ENCODE results near the gene CLHC1.

Gene CLHC1

DNA sequence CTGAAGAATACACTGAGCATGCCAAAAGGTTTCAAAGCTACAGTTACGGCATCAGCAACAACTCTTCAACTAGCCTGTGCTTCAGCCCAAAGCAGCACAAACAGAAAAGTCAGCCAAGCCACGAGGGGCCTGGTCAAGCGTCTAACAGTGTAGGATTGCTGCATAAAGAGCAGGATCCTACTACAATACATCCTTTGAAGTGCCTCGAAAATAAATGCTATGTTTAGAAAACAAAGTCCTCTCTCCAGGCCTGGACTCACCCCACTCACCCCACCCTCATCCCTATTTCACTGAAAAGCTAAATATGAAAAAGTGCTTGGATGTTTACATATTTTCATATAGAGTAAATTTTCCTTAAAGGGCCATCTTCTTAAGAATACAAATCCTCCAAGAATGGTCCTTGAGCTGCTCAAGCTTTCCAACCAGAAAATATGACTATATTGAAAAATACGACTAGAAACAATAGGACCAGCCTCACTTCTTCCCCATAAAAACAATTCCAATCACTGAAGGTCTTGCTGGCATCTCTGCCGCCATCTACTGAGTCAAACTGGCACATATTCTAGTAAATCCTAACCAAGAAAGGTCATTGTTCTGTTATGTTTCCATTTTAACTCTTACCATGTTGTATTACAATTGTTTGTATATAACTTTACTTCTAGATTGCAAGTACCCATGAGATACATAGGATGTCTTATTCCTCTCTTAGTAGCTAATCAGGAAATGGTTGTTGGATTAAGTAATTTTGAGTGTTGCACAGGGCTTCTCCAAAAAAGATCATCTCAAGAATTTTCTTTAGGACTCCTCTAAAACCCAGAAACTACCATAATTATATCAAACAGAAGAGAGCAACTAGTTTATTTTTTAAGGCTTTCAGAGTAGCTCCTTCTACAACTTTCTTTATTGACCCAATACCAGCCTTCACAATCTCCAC, 63.6 kb downstream of the CLHC1 start:
- DNase-seq = no peak

DNA sequence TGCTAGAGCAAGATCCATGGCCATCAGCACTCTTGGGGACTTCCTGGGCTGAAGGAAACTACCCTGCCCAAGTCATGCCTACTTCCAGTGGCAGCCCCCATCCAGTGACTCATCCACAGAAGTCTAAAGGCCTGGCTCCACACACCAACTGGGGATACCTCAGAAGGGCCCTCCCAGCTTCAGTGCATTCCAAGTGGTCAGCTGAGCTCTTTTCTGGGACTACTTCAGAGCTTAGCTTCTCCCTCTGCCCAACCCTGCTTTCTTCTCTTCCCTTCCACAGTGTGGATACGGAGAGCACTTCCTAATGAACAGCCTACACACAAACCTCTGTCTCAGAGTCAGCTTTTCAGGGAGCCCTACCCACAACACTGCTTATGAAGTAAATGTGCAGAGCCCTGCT, 66.5 kb downstream of the CLHC1 start:
- no peak for DNase-seq

- no peak for DNase-seq
These were observed 67.3 kb downstream of the CLHC1 start for GRCh38 chr2:55164534-55165480.

DNA sequence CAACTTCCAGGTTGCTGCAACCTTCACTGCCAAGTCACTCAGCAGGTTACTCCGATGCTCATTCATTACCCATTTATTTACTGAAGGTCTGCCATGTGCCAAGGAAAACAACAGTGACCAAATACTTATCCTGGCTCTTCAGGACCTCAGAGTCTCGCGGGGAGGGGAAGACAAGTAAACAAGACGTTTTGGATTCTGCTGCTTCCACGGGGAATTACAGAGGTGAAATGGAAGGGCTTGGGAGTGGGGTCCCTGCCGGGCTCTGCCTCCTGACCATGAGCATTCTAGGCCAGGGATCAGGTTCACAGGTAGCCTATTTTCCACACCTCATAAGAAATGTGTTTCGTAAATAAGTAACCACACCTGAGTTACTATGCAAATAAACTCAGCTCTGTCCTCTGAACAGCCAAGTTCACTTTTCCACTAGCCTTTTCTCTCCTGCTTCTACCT, 68.1 kb downstream of the CLHC1 start:
- no peak for DNase-seq

DNA sequence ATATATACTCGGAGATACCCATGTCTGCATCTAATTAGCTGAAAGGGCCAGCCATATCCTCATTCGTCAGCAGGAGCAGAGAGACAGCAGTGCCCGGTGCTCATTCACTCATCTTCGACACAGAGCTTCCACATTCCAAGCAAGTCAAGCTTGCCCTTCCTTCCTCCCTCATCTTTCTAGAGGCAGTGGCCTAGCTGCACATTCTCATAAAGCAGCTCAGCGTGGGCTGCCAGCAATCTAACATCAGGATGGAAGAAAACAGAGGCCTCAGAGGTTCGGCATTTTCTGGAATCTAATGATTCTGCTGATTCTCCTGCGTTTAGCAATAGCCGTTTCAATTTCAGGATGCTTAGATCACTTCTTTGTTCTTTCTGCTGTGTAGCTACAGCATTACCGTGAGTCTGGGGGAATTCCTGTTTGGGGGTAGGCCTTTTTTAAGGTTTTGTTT, 68.8 kb downstream of the CLHC1 start:
- DNase-seq = peak; percentile 63

DNA sequence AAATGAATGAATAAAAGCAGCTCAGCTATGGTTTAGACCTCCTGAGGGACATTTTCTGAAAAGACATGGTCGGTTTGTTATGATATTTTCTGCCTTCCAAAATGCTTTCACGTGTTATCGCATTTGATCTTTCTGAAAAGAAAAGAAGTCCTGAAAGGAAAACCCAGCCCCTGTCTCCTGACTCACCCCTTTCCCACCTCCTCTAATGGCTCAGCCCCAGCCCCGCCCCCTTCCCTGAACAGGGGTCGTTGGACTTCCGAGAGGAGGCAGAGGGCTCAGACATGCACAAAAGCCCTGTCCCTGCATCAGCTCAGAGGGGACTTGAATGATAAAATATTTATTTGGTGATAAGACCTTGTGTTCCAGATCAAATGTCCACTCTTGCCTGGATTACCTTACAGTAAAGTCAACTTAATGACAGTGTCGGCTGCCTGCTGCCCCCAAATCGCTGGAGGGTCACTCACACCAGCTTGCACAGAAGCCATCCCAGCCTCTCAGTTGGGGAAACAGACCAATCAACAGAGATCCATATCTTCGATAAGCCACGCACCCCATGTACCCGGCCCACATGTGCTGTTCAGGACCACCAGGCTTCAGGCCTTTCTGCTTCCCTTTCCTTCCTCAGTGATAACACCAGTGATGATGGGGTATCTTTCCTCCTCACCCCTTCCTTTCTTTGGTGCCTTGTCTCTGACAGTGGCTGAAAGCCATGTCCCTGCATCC, 69.6 kb downstream of the CLHC1 start:
- no peak for DNase-seq

DNA sequence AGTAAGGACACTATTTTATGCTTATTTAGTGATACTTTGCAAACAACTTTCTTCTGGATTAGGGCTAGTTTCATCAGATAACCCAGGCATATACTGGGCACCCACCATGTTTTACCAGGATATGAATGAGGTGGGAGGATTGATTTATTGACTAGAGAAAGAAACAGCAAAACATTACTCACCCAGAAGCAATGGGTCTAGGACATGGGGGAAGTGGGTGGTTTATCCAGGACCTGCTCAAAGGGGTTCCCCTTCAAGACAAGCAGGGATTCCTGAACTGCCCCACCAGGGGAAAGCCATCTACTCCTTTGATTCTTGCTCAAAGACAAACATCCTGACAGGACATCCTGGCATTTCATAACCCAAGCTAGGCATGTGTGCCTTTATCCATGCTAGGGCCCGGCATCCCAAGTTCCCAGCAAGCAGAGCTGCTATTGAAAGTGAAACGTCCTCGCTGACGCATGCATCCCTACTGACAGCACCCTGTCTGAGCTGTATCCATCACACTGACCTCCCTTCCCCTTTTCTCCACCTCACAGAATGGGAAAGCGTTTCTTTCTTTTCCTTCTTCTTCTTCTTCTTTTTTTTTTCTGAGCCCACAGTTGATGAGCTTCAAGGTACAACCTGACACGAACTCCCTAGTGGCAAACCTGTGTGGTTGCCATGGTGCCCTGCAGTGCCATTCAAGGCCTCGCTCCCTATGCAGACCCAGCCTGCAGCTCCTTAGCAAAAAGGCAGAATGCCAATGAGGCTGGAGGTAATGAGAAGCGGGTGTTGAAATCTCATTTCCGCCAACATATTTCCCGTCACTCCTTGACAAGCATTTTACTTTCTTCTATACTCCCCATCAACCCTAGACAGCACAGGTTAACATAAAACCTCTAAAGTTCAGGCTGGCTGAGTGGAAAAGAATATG, 70.5 kb downstream of the CLHC1 start:
- no peak for DNase-seq

- DNase-seq = no peak
These were observed 71.7 kb downstream of the CLHC1 start for GRCh38 chr2:55160422-55160821.

- DNase-seq = no peak
These were observed 72.3 kb downstream of the CLHC1 start for GRCh38 chr2:55159752-55160151.

DNA sequence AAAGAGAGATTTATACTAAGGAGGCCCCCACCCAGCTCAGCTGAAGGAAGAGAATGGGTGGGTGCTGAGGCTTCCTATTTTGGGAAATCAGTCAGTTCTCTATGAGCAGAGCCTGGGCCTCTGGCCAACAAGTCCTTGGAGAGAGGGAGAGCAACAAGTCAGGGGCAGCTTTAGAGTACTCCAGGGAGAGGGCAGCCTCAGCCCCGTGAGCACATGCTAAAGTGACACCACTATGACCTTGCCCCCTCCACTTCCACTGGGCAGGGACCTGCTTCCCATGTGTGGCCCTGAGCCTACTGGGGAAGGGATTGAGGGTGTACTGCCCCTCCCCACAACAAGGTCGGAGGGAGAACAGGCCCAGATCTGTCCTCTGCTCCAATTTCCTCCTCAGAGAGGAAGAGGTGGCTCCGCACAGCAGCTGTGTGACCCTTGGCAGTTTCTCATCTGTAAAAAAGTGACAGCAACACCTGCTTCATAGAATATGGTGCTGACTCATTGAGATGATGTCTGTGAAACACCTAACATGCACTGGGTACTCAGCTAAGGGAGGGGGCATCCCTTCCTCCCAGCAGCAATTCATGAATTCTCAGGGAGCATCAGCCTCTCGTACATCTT, 72.9 kb downstream of the CLHC1 start:
- no peak for DNase-seq

- no peak for DNase-seq
These were observed 73.8 kb downstream of the CLHC1 start for GRCh38 chr2:55158111-55158814.

DNA sequence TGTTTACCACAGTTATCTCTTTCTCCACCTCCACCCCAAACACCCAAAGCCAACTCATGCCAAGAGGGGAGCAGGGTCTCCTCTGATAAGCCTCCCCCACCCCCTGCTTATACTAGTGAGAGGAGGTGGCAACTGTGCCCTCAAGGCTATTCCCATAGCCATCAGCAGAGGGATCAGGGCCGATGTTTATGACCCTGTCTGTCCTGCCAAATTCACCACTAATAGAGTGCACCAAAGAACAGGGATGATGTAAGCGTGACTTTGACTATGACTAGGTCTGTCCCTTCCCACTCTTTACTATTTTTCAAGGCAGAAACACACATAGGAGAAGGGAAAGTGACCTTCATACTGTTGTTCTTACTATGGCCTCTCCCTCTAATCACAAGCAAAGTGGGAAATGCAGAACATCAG, 74.6 kb downstream of the CLHC1 start:
- DNase-seq = peak; percentile 75

GRCh38 chr2:55156984-55157383, 75.1 kb downstream of the CLHC1 start:
- DNase-seq = no peak

DNA sequence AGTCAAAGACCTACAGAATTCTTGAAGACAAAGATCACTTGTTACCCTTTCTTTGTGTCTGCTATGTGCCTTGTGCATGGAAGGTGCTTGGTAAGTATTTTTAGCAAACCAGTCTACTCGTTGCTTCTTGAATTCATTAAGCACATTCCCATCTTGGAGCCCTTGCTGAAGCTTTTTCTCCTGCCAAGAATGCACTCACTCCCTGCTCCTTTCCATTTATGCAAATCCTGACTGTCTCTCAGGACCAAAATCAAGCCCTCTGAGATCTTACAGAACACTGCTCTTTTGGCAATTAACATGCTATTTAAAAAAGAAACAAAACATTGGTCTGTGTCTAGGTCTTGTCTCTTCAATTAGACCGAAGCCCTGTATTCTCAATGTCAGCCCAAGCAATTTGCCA, 75.8 kb downstream of the CLHC1 start:
- no peak for DNase-seq

GRCh38 chr2:55155764-55156281, 76.3 kb downstream of the CLHC1 start:
- DNase-seq = no peak

GRCh38 chr2:55155206-55155605, 76.9 kb downstream of the CLHC1 start:
- DNase-seq = no peak

- no peak for DNase-seq
These were observed 77.5 kb downstream of the CLHC1 start for GRCh38 chr2:55154525-55155030.

GRCh38 chr2:55153584-55154299, 78.4 kb downstream of the CLHC1 start:
- no peak for DNase-seq
